ENCODE measurements around the gene DYRK3.

DNA sequence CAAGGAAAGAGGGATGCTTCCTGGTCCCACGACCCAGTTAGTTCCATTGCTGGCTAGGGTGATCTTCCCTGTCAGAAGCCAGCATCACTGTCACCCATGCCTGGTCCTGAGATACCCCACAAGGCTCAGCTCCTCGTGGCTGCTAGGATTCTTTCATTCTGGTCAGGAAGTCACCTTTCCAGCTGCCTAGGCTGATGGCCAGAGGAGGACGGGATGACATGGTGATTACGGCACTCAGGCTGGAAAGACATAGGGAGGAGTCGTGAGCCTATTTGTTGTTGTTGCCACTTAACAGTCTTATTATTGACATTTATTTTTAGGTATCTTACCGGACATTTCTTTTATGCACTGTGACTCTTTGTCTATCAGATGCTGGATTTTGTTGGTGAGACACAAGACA is 29.4 kb downstream of the DYRK3 start:
- no peak for TF ChIP-seq ZNF143 (CRISPR knock-in tag; IDR thresholded peaks at IDR 0.05)
- no peak for TF ChIP-seq HNRNPL (IDR thresholded peaks at IDR 0.05; ENCODE audit: low read depth, low read length)
- TF ChIP-seq, protein P1, sequence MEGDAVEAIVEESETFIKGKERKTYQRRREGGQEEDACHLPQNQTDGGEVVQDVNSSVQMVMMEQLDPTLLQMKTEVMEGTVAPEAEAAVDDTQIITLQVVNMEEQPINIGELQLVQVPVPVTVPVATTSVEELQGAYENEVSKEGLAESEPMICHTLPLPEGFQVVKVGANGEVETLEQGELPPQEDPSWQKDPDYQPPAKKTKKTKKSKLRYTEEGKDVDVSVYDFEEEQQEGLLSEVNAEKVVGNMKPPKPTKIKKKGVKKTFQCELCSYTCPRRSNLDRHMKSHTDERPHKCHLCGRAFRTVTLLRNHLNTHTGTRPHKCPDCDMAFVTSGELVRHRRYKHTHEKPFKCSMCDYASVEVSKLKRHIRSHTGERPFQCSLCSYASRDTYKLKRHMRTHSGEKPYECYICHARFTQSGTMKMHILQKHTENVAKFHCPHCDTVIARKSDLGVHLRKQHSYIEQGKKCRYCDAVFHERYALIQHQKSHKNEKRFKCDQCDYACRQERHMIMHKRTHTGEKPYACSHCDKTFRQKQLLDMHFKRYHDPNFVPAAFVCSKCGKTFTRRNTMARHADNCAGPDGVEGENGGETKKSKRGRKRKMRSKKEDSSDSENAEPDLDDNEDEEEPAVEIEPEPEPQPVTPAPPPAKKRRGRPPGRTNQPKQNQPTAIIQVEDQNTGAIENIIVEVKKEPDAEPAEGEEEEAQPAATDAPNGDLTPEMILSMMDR (IDR thresholded peaks at IDR 0.05 in 2 of 3, conservative IDR thresholded peaks at IDR 0.05 in 1 of 3; ENCODE audit: insufficient read depth in 2 of 3, low read depth in 1 of 3, low read length in 3 of 3) = no peak
- TF ChIP-seq BRD9 (IDR thresholded peaks at IDR 0.05; ENCODE audit: low read depth, partially characterized antibody) = no peak
- TF ChIP-seq, protein P2, sequence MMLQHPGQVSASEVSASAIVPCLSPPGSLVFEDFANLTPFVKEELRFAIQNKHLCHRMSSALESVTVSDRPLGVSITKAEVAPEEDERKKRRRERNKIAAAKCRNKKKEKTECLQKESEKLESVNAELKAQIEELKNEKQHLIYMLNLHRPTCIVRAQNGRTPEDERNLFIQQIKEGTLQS (IDR thresholded peaks at IDR 0.05) = no peak
- TF ChIP-seq, protein P2 (CRISPR knock-in tag; conservative IDR thresholded peaks at IDR 0.05) = no peak
- TF ChIP-seq RBBP5 (IDR thresholded peaks at IDR 0.05; ENCODE audit: borderline replicate concordance, insufficient read depth, low read length, poor library complexity, severe bottlenecking) = no peak
- TF ChIP-seq NFATC3 (IDR thresholded peaks at IDR 0.05) = no peak
- no peak for TF ChIP-seq ZNF253 (CRISPR knock-in tag; conservative IDR thresholded peaks at IDR 0.05)
- no peak for TF ChIP-seq POLR2A (conservative IDR thresholded peaks at IDR 0.05)
